Measurements from ENCODE around the gene DHX15. TPM values are rescaled to one million over a fixed set of nuclear protein-coding genes. Genes with fewer than 3 reads are reported as not detected.
A peak's percentile ranks its signal among the peaks of the same experiment; 100 is the strongest.

The DHX15 gene
- total and polyA plus RNA-seq, 9 of the 15 experiments (the other 6 are each of a cell fraction or from before 2014, with no cell fraction given) = 165 to 287 (median 208) TPM

- 97% methylated on average over 3 of the region's 3 CpGs for WGBS (ENCODE audit: insufficient coverage, low coverage, missing lambda C conversion rate)
- CTCF ChIA-PET (ENCODE audit: low intra/inter-chr PET ratio) = no interaction called here
- in situ Hi-C loops (cut with MboI) = no loop called here
These were observed 49.0 kb downstream of the DHX15 start for GRCh38 chr4:24535399-24535798.

GRCh38 chr4:24533364-24533763 is 51.0 kb downstream of the DHX15 start:
- no peaks in the 10 kb centered on the region for H3K27me3 ChIP-seq (ENCODE audit: control insufficient read depth in 2 of 2, insufficient read depth in 2 of 2, low read length in 2 of 2)
- H3K4me3 ChIP-seq = no peak overlapping the region
- no peaks in the 10 kb centered on the region for H3K4me1 ChIP-seq (replicated peaks in 1 of 2; ENCODE audit: control insufficient read depth in 2 of 2, insufficient read depth in 2 of 2, low read length in 2 of 2)
- FAIRE-seq = no peak
- TF ChIP-seq CEBPG (CRISPR knock-in tag; IDR thresholded peaks at IDR 0.05) (no peak), CEBPG (tag; conservative IDR thresholded peaks at IDR 0.05 in 1 of 2, IDR thresholded peaks at IDR 0.05 in 1 of 2) (peak in 1 of 2 experiments; percentile 61; a peak in 1 of 4 replicates), PCBP2 (IDR thresholded peaks at IDR 0.05; ENCODE audit: low read depth, low read length, poor library complexity, severe bottlenecking) (no peak), CEBPB (tag; IDR thresholded peaks at IDR 0.05) (peak; percentile 78), ZNF197 (CRISPR knock-in tag; IDR thresholded peaks at IDR 0.05; ENCODE audit: low read depth) (no peak)
- H3K79me2 ChIP-seq (ENCODE audit: control insufficient read depth, insufficient read depth, low read length) = peaks cover 40% of the 10 kb centered on the region
- ATAC-seq = no peak
- WGBS (ENCODE audit: insufficient coverage, low coverage, missing lambda C conversion rate) = 95% methylated on average over 4 of the region's 4 CpGs
- H3K9ac ChIP-seq (ENCODE audit: insufficient read depth in 1 of 2, low read depth in 2 of 2, low read length in 2 of 2) = no peak overlapping the region
- no peaks in the 10 kb centered on the region for H4K20me1 ChIP-seq (replicated peaks; ENCODE audit: control insufficient read depth, insufficient read depth, low read length)
- BruUV-seq (replicated peaks) = no TSS peak
- H3K4me2 ChIP-seq (ENCODE audit: insufficient read depth, low read length) = no peak overlapping the region
- H2AFZ ChIP-seq (ENCODE audit: low read depth, low read length) = no peak overlapping the region
- no peak for DNase-seq (ENCODE audit: extremely low read depth in 1 of 4, low spot score in 3 of 4)
- H3K27ac ChIP-seq (ENCODE audit: extremely low read depth, low read depth, low read length) = no peak overlapping the region
- CTCF ChIA-PET (ENCODE audit: low intra/inter-chr PET ratio) = no interaction called here
- in situ Hi-C loops (cut with MboI) = no loop called here
- H3K9me3 ChIP-seq (replicated peaks; ENCODE audit: control insufficient read depth, insufficient read depth, low read depth, low read length) = no peaks in the 10 kb centered on the region
- peaks cover 94% of the 10 kb centered on the region for H3K36me3 ChIP-seq (ENCODE audit: control insufficient read depth, insufficient read depth, low read length)
- intact Hi-C loops (cut with micrococcal nuclease) = no loop called here
- POLR2A ChIA-PET = interaction anchor here (0.7 to 1.3 kb wide), 2 partner anchors 52 to 568 kb away, joined by 3 read pairs; no protein-coding TSS in a partner anchor
- H3K9me1 ChIP-seq (ENCODE audit: control insufficient read depth, insufficient read depth, low read length) = no peaks in the 10 kb centered on the region

More at GRCh38 chr4:24535399-24535798, 49.0 kb downstream of the DHX15 start:
- no peak for ATAC-seq
- Histone ChIP-seq H3K27ac (ENCODE audit: extremely low read depth, low read depth, low read length) (no peak overlapping the region), H4K20me1 (replicated peaks; ENCODE audit: control insufficient read depth, insufficient read depth, low read length) (no peaks in the 10 kb centered on the region), H3K4me1 (replicated peaks in 1 of 2; ENCODE audit: control insufficient read depth in 2 of 2, insufficient read depth in 2 of 2, low read length in 2 of 2) (no peaks in the 10 kb centered on the region), H3K79me2 (ENCODE audit: control insufficient read depth, insufficient read depth, low read length) (peaks cover 52% of the 10 kb centered on the region), H3K36me3 (ENCODE audit: control insufficient read depth, insufficient read depth, low read length) (peaks cover 95% of the 10 kb centered on the region), H2AFZ (ENCODE audit: low read depth, low read length) (no peak overlapping the region), H3K4me2 (ENCODE audit: insufficient read depth, low read length) (no peak overlapping the region), H3K9ac (ENCODE audit: insufficient read depth in 1 of 2, low read depth in 2 of 2, low read length in 2 of 2) (no peak overlapping the region), H3K9me1 (ENCODE audit: control insufficient read depth, insufficient read depth, low read length) (no peaks in the 10 kb centered on the region), H3K4me3 (no peak overlapping the region), H3K9me3 (replicated peaks; ENCODE audit: control insufficient read depth, insufficient read depth, low read depth, low read length) (no peaks in the 10 kb centered on the region), H3K27me3 (ENCODE audit: control insufficient read depth in 2 of 2, insufficient read depth in 2 of 2, low read length in 2 of 2) (no peaks in the 10 kb centered on the region)
- no peak for TF ChIP-seq HLTF (IDR thresholded peaks at IDR 0.05)
- no peak for TF ChIP-seq TCF15 (CRISPR knock-in tag; IDR thresholded peaks at IDR 0.05)
- no peak for TF ChIP-seq ZNF589 (CRISPR knock-in tag; IDR thresholded peaks at IDR 0.05; ENCODE audit: low read depth)
- BruUV-seq (replicated peaks) = no TSS peak
- FAIRE-seq = no peak
- no peak for DNase-seq (ENCODE audit: extremely low read depth in 1 of 4, low spot score in 3 of 4)
- POLR2A ChIA-PET = no interaction called here
- intact Hi-C loops (cut with micrococcal nuclease) = no loop called here

Measured in K562 (cell line).